ENCODE data around the gene POLR2B.

- TF ChIP-seq CTCF (IDR thresholded peaks at IDR 0.05): no peak
- no peak for TF ChIP-seq POLR2AphosphoS5 (IDR thresholded peaks at IDR 0.05)
- TF ChIP-seq POLR2A (IDR thresholded peaks at IDR 0.05): no peak
Observed at GRCh38 chr4:56976837-56977320, 1.8 kb upstream of the POLR2B start.
